WTC11 (cell line): ENCODE data around the gene CDH2.

Source experiments
- ATF2 ChIP-seq: sonication (generic); formaldehyde crosslinking; IDR thresholded peaks from 2 replicates; pipeline ENCODE4 v1.8.1; 2022; ENCODE audit warnings: low read depth, missing genetic modification reagents, borderline replicate concordance
- CTCF ChIP-seq: fragments of 200-600 bp; IDR thresholded peaks from 2 replicates; pipeline ENCODE4 v1.8.0; 2022; ENCODE audit warnings: antibody characterized with exemption
- FOXK1 ChIP-seq: sonication (generic); formaldehyde crosslinking; IDR thresholded peaks from 2 replicates; pipeline ENCODE4 v1.8.0; 2022; ENCODE audit warnings: mild to moderate bottlenecking, moderate library complexity, missing genetic modification reagents
- KAT7 ChIP-seq: sonication (generic); formaldehyde crosslinking; IDR thresholded peaks from 2 replicates; pipeline ENCODE4 v1.8.1; 2023; ENCODE audit warnings: missing genetic modification reagents, mild to moderate bottlenecking, borderline replicate concordance
- NFE2L1 ChIP-seq: sonication (generic); formaldehyde crosslinking; IDR thresholded peaks from 2 replicates; pipeline ENCODE4 v1.8.1; 2023; ENCODE audit warnings: missing genetic modification reagents
- RELA ChIP-seq: sonication (generic); formaldehyde crosslinking; IDR thresholded peaks from 2 replicates; pipeline ENCODE4 v1.8.1; 2022; ENCODE audit warnings: missing genetic modification reagents, mild to moderate bottlenecking, borderline replicate concordance
- USF2 ChIP-seq: sonication (generic); formaldehyde crosslinking; IDR thresholded peaks from 2 replicates; pipeline ENCODE4 v1.8.1; 2023; ENCODE audit warnings: mild to moderate bottlenecking, missing genetic modification reagents, moderate library complexity
- ZBTB21 ChIP-seq: sonication (generic); formaldehyde crosslinking; IDR thresholded peaks from 2 replicates; pipeline ENCODE4 v1.8.1; 2023; ENCODE audit warnings: mild to moderate bottlenecking, missing genetic modification reagents, borderline replicate concordance
- ZBTB43 ChIP-seq: sonication (generic); formaldehyde crosslinking; IDR thresholded peaks from 2 replicates; pipeline ENCODE4 v1.8.1; 2023; ENCODE audit warnings: mild to moderate bottlenecking, missing genetic modification reagents
- ZNF121 ChIP-seq: sonication (generic); formaldehyde crosslinking; IDR thresholded peaks from 2 replicates; pipeline ENCODE4 v1.8.0; 2023; ENCODE audit warnings: missing genetic modification reagents

- TF ChIP-seq CTCF, result no peak
- TF ChIP-seq USF2 (CRISPR knock-in tag), result no peak
- no peak for TF ChIP-seq FOXK1 (CRISPR knock-in tag)
- TF ChIP-seq RELA (CRISPR knock-in tag), result no peak
- TF ChIP-seq ZBTB21, result no peak
- no peak for TF ChIP-seq ZNF121 (CRISPR knock-in tag)
- no peak for TF ChIP-seq ZBTB43
- no peak for TF ChIP-seq ATF2 (CRISPR knock-in tag)
- TF ChIP-seq NFE2L1, result no peak
- TF ChIP-seq KAT7 (CRISPR knock-in tag), result no peak
These were observed 254.8 kb downstream of the CDH2 start for GRCh38 chr18:27921904-27922751.
